ENCODE measurements around the gene DDX27. TPM values are rescaled to one million over a fixed set of nuclear protein-coding genes. Genes with fewer than 3 reads are reported as not detected.
"Not testable (repeated sequence)": the region's sequence is repeated elsewhere in the genome, so short reads cannot be mapped to it uniquely, and the experiment has no call there.

Gene DDX27
- total RNA-seq, 2 experiments from 2014 or later = 116 to 126 TPM

GRCh38 chr20:49215232-49215631 lies 4.0 kb upstream of the DDX27 start:
- Histone ChIP-seq H3K4me3 (ENCODE audit: low read length) (no peak overlapping the region), H3K36me3 (ENCODE audit: insufficient read depth, low read length) (no peaks in the 10 kb centered on the region), H3K27ac (ENCODE audit: low read depth in 1 of 2, low read length in 2 of 2) (no peak overlapping the region), H3K27me3 (ENCODE audit: control insufficient read depth in 1 of 2, insufficient read depth in 2 of 2, low read length in 2 of 2) (no peaks in the 10 kb centered on the region), H3K9me3 (ENCODE audit: control insufficient read depth in 1 of 2, insufficient read depth in 1 of 2, low read length in 2 of 2) (no peaks in the 10 kb centered on the region), H3K4me1 (ENCODE audit: insufficient read depth, low read length) (peaks cover 20% of the 10 kb centered on the region)
- ATAC-seq (ENCODE audit: poor library complexity) (no peak), DNase-seq (no peak)
- no peak overlapping the region for H3K27ac Mint-ChIP-seq
- H3K4me1 Mint-ChIP-seq (ENCODE audit: low read depth) = peaks cover 18% of the 10 kb centered on the region
- ChIA-PET POLR2A (interaction anchor here (1.0 to 2.4 kb wide), 2 partner anchors 82 to 83 kb away, joined by 4 to 13 read pairs; no protein-coding TSS in a partner anchor), CTCF (interaction anchor here (4.4 kb wide), 1 partner anchor 81 kb away, joined by 52 read pairs; no protein-coding TSS in a partner anchor)
- TF ChIP-seq CTCF (IDR thresholded peaks at IDR 0.05) = no peak
- no peaks in the 10 kb centered on the region for H3K27me3 Mint-ChIP-seq
- H3K36me3 Mint-ChIP-seq (ENCODE audit: low read depth) = peaks cover 14% of the 10 kb centered on the region
- intact Hi-C loops (cut with DNase I, micrococcal nuclease) = loop anchor here in 1 of 2 experiments (5.0 kb wide), 2 partner anchors 168 to 1517 kb away; partner anchors contain the start of genes CSE1L and PARD6B
- H3K9me3 Mint-ChIP-seq = no peaks in the 10 kb centered on the region
- H3K4me3 Mint-ChIP-seq = no peak overlapping the region

GRCh38 chr20:49216991-49217578 lies 2.1 kb upstream of the DDX27 start:
- CTCF ChIA-PET = interaction anchor here (0.6 to 4.4 kb wide), 25 partner anchors 16 to 1741 kb away, joined by 3 to 52 read pairs (median 4); partner anchors contain the start of genes CSE1L, DPM1 and MOCS3
- H3K4me3 ChIP-seq (ENCODE audit: low read length) = no peak overlapping the region

GRCh38 chr20:49218739-49219090 lies 501 bp upstream of the DDX27 start:
- not testable (repeated sequence) for H3K9me3 Mint-ChIP-seq; ATAC-seq (ENCODE audit: poor library complexity); H3K27me3 ChIP-seq (ENCODE audit: control insufficient read depth in 1 of 2, insufficient read depth in 2 of 2, low read length in 2 of 2); H3K27me3 Mint-ChIP-seq; H3K9me3 ChIP-seq (ENCODE audit: control insufficient read depth in 1 of 2, insufficient read depth in 1 of 2, low read length in 2 of 2)
- POLR2A ChIA-PET = interaction anchor here (0.7 to 1.7 kb wide), 13 partner anchors 8 to 181 kb away, joined by 3 to 33 read pairs (median 4); partner anchors contain the start of genes STAU1 and ZNFX1
- peak in 5 of 14 experiments; percentile 9 to 60 (median 21) for DNase-seq
- Histone ChIP-seq H3K4me1 (ENCODE audit: insufficient read depth, low read length) (peaks cover 33% of the 10 kb centered on the region), H3K27ac (ENCODE audit: low read depth in 1 of 2, low read length in 2 of 2) (peak overlapping the region in 1 of 2 donors; percentile 85), H3K36me3 (ENCODE audit: insufficient read depth, low read length) (peaks cover 23% of the 10 kb centered on the region), H3K4me3 (ENCODE audit: low read length) (peak overlapping the region; percentile 79)
- peaks cover 24% of the 10 kb centered on the region for H3K4me1 Mint-ChIP-seq (ENCODE audit: low read depth)
- CTCF ChIA-PET = interaction anchor here (0.7 to 4.4 kb wide), 2 partner anchors 42 to 85 kb away, joined by 3 to 52 read pairs; no protein-coding TSS in a partner anchor
- peaks cover 35% of the 10 kb centered on the region for H3K36me3 Mint-ChIP-seq (ENCODE audit: low read depth)
- peak overlapping the region; percentile 86 for H3K4me3 Mint-ChIP-seq
- intact Hi-C loops (cut with DNase I, micrococcal nuclease) = loop anchor here (1.0 to 5.0 kb wide), 5 partner anchors 31 to 1514 kb away; partner anchors contain the start of genes ZNFX1 (in 2 of the 2), CSE1L (in 1 of the 2) and PARD6B (in 1 of the 2)
- H3K27ac Mint-ChIP-seq = peak overlapping the region; percentile 87

More at GRCh38 chr20:49216991-49217578, 2.1 kb upstream of the DDX27 start:
- Mint-ChIP-seq H3K27ac (peak overlapping the region; percentile 80), H3K4me1 (ENCODE audit: low read depth) (peaks cover 24% of the 10 kb centered on the region), H3K9me3 (no peaks in the 10 kb centered on the region), H3K4me3 (peak overlapping the region; percentile 71), H3K36me3 (ENCODE audit: low read depth) (peaks cover 24% of the 10 kb centered on the region), H3K27me3 (no peaks in the 10 kb centered on the region)
- no peak overlapping the region for H3K27ac ChIP-seq (ENCODE audit: low read depth in 1 of 2, low read length in 2 of 2)
- intact Hi-C loops (cut with DNase I, micrococcal nuclease) = loop anchor here (1.0 to 5.0 kb wide), 4 partner anchors 84 to 1515 kb away; partner anchors contain the start of genes CSE1L (in 2 of the 2) and PARD6B (in 1 of the 2)
- ATAC-seq (ENCODE audit: poor library complexity) (peak; percentile 38), DNase-seq (peak; percentile 84 to 98 (median 92))
- POLR2A ChIA-PET = interaction anchor here (1.6 to 2.4 kb wide), 3 partner anchors 29 to 84 kb away, joined by 4 to 13 read pairs (median 7); partner anchors contain the start of gene STAU1
- peak; percentile 81 for TF ChIP-seq CTCF (IDR thresholded peaks at IDR 0.05)
- H3K27me3 ChIP-seq (ENCODE audit: control insufficient read depth in 1 of 2, insufficient read depth in 2 of 2, low read length in 2 of 2) = no peaks in the 10 kb centered on the region
- peaks cover 10% of the 10 kb centered on the region for H3K36me3 ChIP-seq (ENCODE audit: insufficient read depth, low read length)
- H3K9me3 ChIP-seq (ENCODE audit: control insufficient read depth in 1 of 2, insufficient read depth in 1 of 2, low read length in 2 of 2) = no peaks in the 10 kb centered on the region
- peaks cover 33% of the 10 kb centered on the region for H3K4me1 ChIP-seq (ENCODE audit: insufficient read depth, low read length)
